Measurements from ENCODE around the gene IGSF9B.

- TF ChIP-seq CTCF (IDR thresholded peaks at IDR 0.05 in 2 of 3, conservative IDR thresholded peaks at IDR 0.05 in 1 of 3; ENCODE audit: insufficient read depth in 2 of 3, low read depth in 1 of 3, low read length in 3 of 3) (no peak), ZBTB7A (IDR thresholded peaks at IDR 0.05; ENCODE audit: borderline replicate concordance, control insufficient read depth, low read depth, low read length) (no peak), ZFX (CRISPR knock-in tag; IDR thresholded peaks at IDR 0.05) (no peak), CREB1 (IDR thresholded peaks at IDR 0.05) (no peak), CREB1 (CRISPR knock-in tag; IDR thresholded peaks at IDR 0.05) (no peak), CEBPZ (IDR thresholded peaks at IDR 0.05; ENCODE audit: borderline replicate concordance, low read depth, low read length) (no peak), ASH1L (IDR thresholded peaks at IDR 0.05; ENCODE audit: borderline replicate concordance, low read depth, partially characterized antibody) (no peak), RAD21 (CRISPR knock-in tag; conservative IDR thresholded peaks at IDR 0.05 in 1 of 2, IDR thresholded peaks at IDR 0.05 in 1 of 2) (no peak), FOXM1 (IDR thresholded peaks at IDR 0.05; ENCODE audit: low read depth) (no peak), FOXM1 (CRISPR knock-in tag; IDR thresholded peaks at IDR 0.05; ENCODE audit: low read depth) (no peak), KLF10 (CRISPR knock-in tag; IDR thresholded peaks at IDR 0.05) (no peak), ATF4 (CRISPR knock-in tag; IDR thresholded peaks at IDR 0.05) (no peak)
Measured at GRCh38 chr11:133953547-133953946, 3.2 kb downstream of the IGSF9B start.
